Measurements from ENCODE around the gene KDM6A. TPM values are rescaled to one million over a fixed set of nuclear protein-coding genes. Genes with fewer than 3 reads are reported as not detected.

Gene KDM6A
- total and polyA plus RNA-seq, 2 donors (not counting 1 experiment from before 2014, with no cell fraction given) = 33.3 to 57.0 TPM

- Mint-ChIP-seq H3K9me3 (ENCODE audit: insufficient read depth) (no peaks in the 10 kb centered on the region), H3K4me1 (no peaks in the 10 kb centered on the region), H3K27me3 (no peaks in the 10 kb centered on the region), H3K27ac (no peak overlapping the region), H3K4me3 (no peak overlapping the region)
- Histone ChIP-seq H3K9me3 (ENCODE audit: control extremely low read depth in 1 of 3, control insufficient read depth in 2 of 3, insufficient read depth in 1 of 3, low read length in 2 of 3) (no peaks in the 10 kb centered on the region), H4K20me1 (ENCODE audit: control insufficient read depth, insufficient read depth, low read length, poor library complexity, severe bottlenecking) (no peaks in the 10 kb centered on the region), H3K79me2 (ENCODE audit: control insufficient read depth, insufficient read depth, low read length) (no peaks in the 10 kb centered on the region), H3K4me3 (ENCODE audit: control extremely low read depth in 1 of 5, extremely low read depth in 1 of 5, insufficient read depth in 1 of 5, low read depth in 2 of 5, low read length in 4 of 5) (no peak overlapping the region), H3K27me3 (replicated peaks in 1 of 4; ENCODE audit: control extremely low read depth in 1 of 4, control insufficient read depth in 3 of 4, insufficient read depth in 4 of 4, low read length in 3 of 4) (no peaks in the 10 kb centered on the region), H3K9ac (ENCODE audit: low read length) (no peak overlapping the region), H3K4me2 (replicated peaks; ENCODE audit: low read depth, low read length, poor library complexity, severe bottlenecking) (no peak overlapping the region), H3K36me3 (replicated peaks in 1 of 2; ENCODE audit: control extremely low read depth in 1 of 2, control insufficient read depth in 1 of 2, extremely low read depth in 1 of 2, insufficient read depth in 2 of 2, low read length in 1 of 2) (no peaks in the 10 kb centered on the region), H3K27ac (ENCODE audit: low read length in 2 of 2) (no peak overlapping the region), H2AFZ (ENCODE audit: insufficient read depth, low read depth, low read length, poor library complexity, severe bottlenecking) (no peak overlapping the region), H3K4me1 (ENCODE audit: control insufficient read depth in 2 of 2, insufficient read depth in 2 of 2, low read length in 2 of 2) (no peaks in the 10 kb centered on the region)
- ATAC-seq (ENCODE audit: low read depth) = no peak
- CTCF ChIA-PET = no interaction called here
- POLR2A ChIA-PET = no interaction called here
- DNase-seq = no peak
- intact Hi-C loops (cut with micrococcal nuclease) = no loop called here
- no CpG with 5 or more reads among the region's 4 CpGs for WGBS (ENCODE audit: insufficient coverage)
- TF ChIP-seq EZH2 (IDR thresholded peaks at IDR 0.05; ENCODE audit: borderline replicate concordance, insufficient read depth, low read depth, low read length, poor library complexity, severe bottlenecking) = no peak
- no peak for TF ChIP-seq CTCF (IDR thresholded peaks at IDR 0.05)
These were observed 44.9 kb upstream of the KDM6A start for GRCh38 chrX:44828008-44828605.

GRCh38 chrX:44829832-44830231, 43.2 kb upstream of the KDM6A start:
- POLR2A ChIA-PET = no interaction called here

More at GRCh38 chrX:44829832-44830231, 43.2 kb upstream of the KDM6A start:
- H3K27me3 ChIP-seq (replicated peaks in 1 of 4; ENCODE audit: control extremely low read depth in 1 of 4, control insufficient read depth in 3 of 4, insufficient read depth in 4 of 4, low read length in 3 of 4) = no peaks in the 10 kb centered on the region
- no peak overlapping the region for H2AFZ ChIP-seq (ENCODE audit: insufficient read depth, low read depth, low read length, poor library complexity, severe bottlenecking)
- no peaks in the 10 kb centered on the region for H3K79me2 ChIP-seq (ENCODE audit: control insufficient read depth, insufficient read depth, low read length)
- no peak overlapping the region for H3K4me3 Mint-ChIP-seq
- no peak overlapping the region for H3K9ac ChIP-seq (ENCODE audit: low read length)
- no peaks in the 10 kb centered on the region for H3K9me3 Mint-ChIP-seq (ENCODE audit: insufficient read depth)
- no peaks in the 10 kb centered on the region for H3K9me3 ChIP-seq (ENCODE audit: control extremely low read depth in 1 of 3, control insufficient read depth in 2 of 3, insufficient read depth in 1 of 3, low read length in 2 of 3)
- H3K4me1 ChIP-seq (ENCODE audit: control insufficient read depth in 2 of 2, insufficient read depth in 2 of 2, low read length in 2 of 2) = no peaks in the 10 kb centered on the region
- TF ChIP-seq EZH2 (IDR thresholded peaks at IDR 0.05; ENCODE audit: borderline replicate concordance, insufficient read depth, low read depth, low read length, poor library complexity, severe bottlenecking) (no peak), CTCF (IDR thresholded peaks at IDR 0.05) (no peak)
- H3K27ac Mint-ChIP-seq = no peak overlapping the region
- no peak for DNase-seq
- intact Hi-C loops (cut with micrococcal nuclease) = no loop called here
- H3K27me3 Mint-ChIP-seq = no peaks in the 10 kb centered on the region
- H3K4me1 Mint-ChIP-seq = no peaks in the 10 kb centered on the region
- CTCF ChIA-PET = no interaction called here
- H3K27ac ChIP-seq (ENCODE audit: low read length in 2 of 2) = no peak overlapping the region
- no peaks in the 10 kb centered on the region for H4K20me1 ChIP-seq (ENCODE audit: control insufficient read depth, insufficient read depth, low read length, poor library complexity, severe bottlenecking)
- no peak overlapping the region for H3K4me3 ChIP-seq (ENCODE audit: control extremely low read depth in 1 of 5, extremely low read depth in 1 of 5, insufficient read depth in 1 of 5, low read depth in 2 of 5, low read length in 4 of 5)
- no CpG with 5 or more reads among the region's 2 CpGs for WGBS (ENCODE audit: insufficient coverage)
- no peaks in the 10 kb centered on the region for H3K36me3 ChIP-seq (replicated peaks in 1 of 2; ENCODE audit: control extremely low read depth in 1 of 2, control insufficient read depth in 1 of 2, extremely low read depth in 1 of 2, insufficient read depth in 2 of 2, low read length in 1 of 2)
- no peak for ATAC-seq (ENCODE audit: low read depth)
- H3K4me2 ChIP-seq (replicated peaks; ENCODE audit: low read depth, low read length, poor library complexity, severe bottlenecking) = no peak overlapping the region

All from B cell (primary cell).